GM12892 (cell line): Measurements from ENCODE around the gene PRDX5.

Source experiments
- POLR2A ChIP-seq: IDR thresholded peaks from 2 replicates; pipeline ENCODE4 v1.6.1; 2011; ENCODE audit warnings: low read depth, low read length, control low read depth
- POLR2AphosphoS5 ChIP-seq: IDR thresholded peaks from 2 replicates; pipeline ENCODE4 v1.6.1; 2011; ENCODE audit warnings: low read depth, low read length, control low read depth
- TAF1 ChIP-seq: IDR thresholded peaks from 2 replicates; pipeline ENCODE4 v1.6.1; 2011; ENCODE audit warnings: low read depth, mild to moderate bottlenecking, control low read depth, low read length, borderline replicate concordance

- no peak for TF ChIP-seq POLR2A
- no peak for TF ChIP-seq POLR2AphosphoS5
- no peak for TF ChIP-seq TAF1
Measured at GRCh38 chr11:64364435-64364834, 46.5 kb downstream of the PRDX5 start.
